ENCODE data around the gene TEF.
A peak's percentile ranks its signal among the peaks of the same experiment; 100 is the strongest.
"Not testable (repeated sequence)": the region's sequence is repeated elsewhere in the genome, so short reads cannot be mapped to it uniquely, and the experiment has no call there.

Gene TEF

GRCh38 chr22:41434361-41435003 is 52.7 kb downstream of the TEF start:
- H3K27me3 Mint-ChIP-seq; intact Hi-C loops (cut with micrococcal nuclease); H3K4me3 Mint-ChIP-seq; H3K9me3 Mint-ChIP-seq: not testable (repeated sequence)
- H3K27ac Mint-ChIP-seq = peak overlapping the region; percentile 31
- peaks cover 32% of the 10 kb centered on the region for H3K4me1 Mint-ChIP-seq (ENCODE audit: low read depth)
- peaks cover 94% of the 10 kb centered on the region for H3K36me3 Mint-ChIP-seq (ENCODE audit: low read depth)

- no peak overlapping the region for H3K4me3 Mint-ChIP-seq
- no peaks in the 10 kb centered on the region for H3K27me3 Mint-ChIP-seq
- H3K9me3 Mint-ChIP-seq = no peaks in the 10 kb centered on the region
- no peak overlapping the region for H3K27ac Mint-ChIP-seq
- H3K36me3 Mint-ChIP-seq (ENCODE audit: low read depth) = peaks cover 96% of the 10 kb centered on the region
- intact Hi-C loops (cut with micrococcal nuclease) = no loop called here
- H3K4me1 Mint-ChIP-seq (ENCODE audit: low read depth) = peaks cover 32% of the 10 kb centered on the region
Measured at GRCh38 chr22:41435560-41435959, 53.8 kb downstream of the TEF start.

- intact Hi-C loops (cut with micrococcal nuclease) = no loop called here
- Mint-ChIP-seq H3K4me1 (ENCODE audit: low read depth) (peaks cover 32% of the 10 kb centered on the region), H3K27ac (no peak overlapping the region), H3K4me3 (no peak overlapping the region), H3K36me3 (ENCODE audit: low read depth) (peaks cover 96% of the 10 kb centered on the region), H3K27me3 (no peaks in the 10 kb centered on the region), H3K9me3 (no peaks in the 10 kb centered on the region)
Measured at GRCh38 chr22:41436322-41437113, 54.8 kb downstream of the TEF start.

- Mint-ChIP-seq H3K27ac (no peak overlapping the region), H3K36me3 (ENCODE audit: low read depth) (peaks cover 96% of the 10 kb centered on the region), H3K4me3 (no peak overlapping the region), H3K4me1 (ENCODE audit: low read depth) (peaks cover 34% of the 10 kb centered on the region), H3K27me3 (no peaks in the 10 kb centered on the region), H3K9me3 (no peaks in the 10 kb centered on the region)
- intact Hi-C loops (cut with micrococcal nuclease) = no loop called here
Measured at GRCh38 chr22:41437198-41437597, 55.5 kb downstream of the TEF start.

GRCh38 chr22:41440511-41440910 is 58.8 kb downstream of the TEF start:
- Mint-ChIP-seq H3K27ac (peak overlapping the region; percentile 25), H3K36me3 (ENCODE audit: low read depth) (peaks cover 96% of the 10 kb centered on the region), H3K4me1 (ENCODE audit: low read depth) (peaks cover 33% of the 10 kb centered on the region)
- H3K4me3 Mint-ChIP-seq; intact Hi-C loops (cut with micrococcal nuclease); H3K27me3 Mint-ChIP-seq; H3K9me3 Mint-ChIP-seq: not testable (repeated sequence)

- no peaks in the 10 kb centered on the region for H3K27me3 Mint-ChIP-seq
- no peak overlapping the region for H3K27ac Mint-ChIP-seq
- intact Hi-C loops (cut with micrococcal nuclease) = no loop called here
- no peaks in the 10 kb centered on the region for H3K9me3 Mint-ChIP-seq
- no peak overlapping the region for H3K4me3 Mint-ChIP-seq
- peaks cover 96% of the 10 kb centered on the region for H3K36me3 Mint-ChIP-seq (ENCODE audit: low read depth)
- H3K4me1 Mint-ChIP-seq (ENCODE audit: low read depth) = peaks cover 21% of the 10 kb centered on the region
Measured at GRCh38 chr22:41442240-41442792, 60.6 kb downstream of the TEF start.

GRCh38 chr22:41444360-41445128 is 62.8 kb downstream of the TEF start:
- peak overlapping the region; percentile 100 for H3K4me3 Mint-ChIP-seq
- H3K36me3 Mint-ChIP-seq (ENCODE audit: low read depth) = peaks cover 89% of the 10 kb centered on the region
- H3K4me1 Mint-ChIP-seq (ENCODE audit: low read depth) = peaks cover 24% of the 10 kb centered on the region
- peak overlapping the region; percentile 99 for H3K27ac Mint-ChIP-seq
- H3K9me3 Mint-ChIP-seq = no peaks in the 10 kb centered on the region
- no peaks in the 10 kb centered on the region for H3K27me3 Mint-ChIP-seq
- intact Hi-C loops (cut with micrococcal nuclease) = no loop called here

GRCh38 chr22:41445129-41446056 is 63.7 kb downstream of the TEF start:
- H3K36me3 Mint-ChIP-seq (ENCODE audit: low read depth) = peaks cover 80% of the 10 kb centered on the region

GRCh38 chr22:41446057-41446501 is 64.3 kb downstream of the TEF start:
- H3K9me3 Mint-ChIP-seq = no peaks in the 10 kb centered on the region
- no peaks in the 10 kb centered on the region for H3K27me3 Mint-ChIP-seq
- H3K27ac Mint-ChIP-seq = peak overlapping the region; percentile 99
- peaks cover 73% of the 10 kb centered on the region for H3K36me3 Mint-ChIP-seq (ENCODE audit: low read depth)
- H3K4me3 Mint-ChIP-seq = peak overlapping the region; percentile 100
- intact Hi-C loops (cut with micrococcal nuclease) = loop anchor here (1.0 kb wide), 1 partner anchor 23 kb away; the partner anchor contains the start of gene ACO2
- peaks cover 25% of the 10 kb centered on the region for H3K4me1 Mint-ChIP-seq (ENCODE audit: low read depth)

More at GRCh38 chr22:41445129-41446056, 63.7 kb downstream of the TEF start:
- Mint-ChIP-seq H3K27me3 (no peaks in the 10 kb centered on the region), H3K9me3 (no peaks in the 10 kb centered on the region), H3K4me1 (ENCODE audit: low read depth) (peaks cover 25% of the 10 kb centered on the region), H3K4me3 (peak overlapping the region; percentile 100), H3K27ac (peak overlapping the region; percentile 99)
- intact Hi-C loops (cut with micrococcal nuclease) = loop anchor here (1.0 kb wide), 1 partner anchor 24 kb away; the partner anchor contains the start of gene ACO2

- H3K36me3 Mint-ChIP-seq (ENCODE audit: low read depth) = peaks cover 66% of the 10 kb centered on the region
Measured at GRCh38 chr22:41446639-41447434, 65.1 kb downstream of the TEF start, which contains the start of gene TOB2. Gene TOB2, minus strand, starts transcription at chr22:41446801. Its CDS starts 9,456 bp downstream, at chr22:41437345.

GRCh38 chr22:41447435-41448188 is 65.9 kb downstream of the TEF start:
- H3K27me3 Mint-ChIP-seq = no peaks in the 10 kb centered on the region
- peaks cover 19% of the 10 kb centered on the region for H3K4me1 Mint-ChIP-seq (ENCODE audit: low read depth)
- peak overlapping the region; percentile 100 for H3K4me3 Mint-ChIP-seq
- peak overlapping the region; percentile 99 for H3K27ac Mint-ChIP-seq
- H3K36me3 Mint-ChIP-seq (ENCODE audit: low read depth) = peaks cover 63% of the 10 kb centered on the region
- intact Hi-C loops (cut with micrococcal nuclease) = loop anchor here (1.0 kb wide), 1 partner anchor 174 kb away; the partner anchor contains the start of genes DESI1 and XRCC6
- H3K9me3 Mint-ChIP-seq = no peaks in the 10 kb centered on the region

More at GRCh38 chr22:41446639-41447434, 65.1 kb downstream of the TEF start, which contains the start of gene TOB2:
- Mint-ChIP-seq H3K4me1 (ENCODE audit: low read depth) (peaks cover 25% of the 10 kb centered on the region), H3K4me3 (peak within 1 kb of the TSS; percentile 100), H3K27me3 (no peaks in the 10 kb centered on the region), H3K27ac (peak within 1 kb of the TSS; percentile 99), H3K9me3 (no peaks in the 10 kb centered on the region)
- intact Hi-C loops (cut with micrococcal nuclease) = loop anchor here (1.0 kb wide), 1 partner anchor 22 kb away; the partner anchor contains the start of gene ACO2

Data from dendritic cell treated with granulocyte-macrophage colony-stimulating factor and Interleukin-4, amounts not matched to agents 40 ng/mL and 50 ng/mL, for 4 days (primary cell).